Nephron progenitor cell (in vitro differentiated cells): Measurements from ENCODE around the gene ARL3.
"Not testable (repeated sequence)": the region's sequence is repeated elsewhere in the genome, so short reads cannot be mapped to it uniquely, and the experiment has no call there.

Experiments used
- DNase-seq: peaks from one replicate; pipeline ENCODE4 v3.0.0; 2021
- H3K27ac Mint-ChIP-seq: 2 replicates; pipeline ENCODE4 v1.8.0; 2021; ENCODE audit warnings: mild to moderate bottlenecking, moderate library complexity, mixed read lengths
- H3K27me3 Mint-ChIP-seq: 2 replicates; pipeline ENCODE4 v1.8.0; 2021; ENCODE audit warnings: mild to moderate bottlenecking, low read depth, mixed read lengths; ENCODE audit not compliant: poor library complexity
- H3K36me3 Mint-ChIP-seq: 2 replicates; pipeline ENCODE4 v1.8.0; 2021; ENCODE audit warnings: low read depth, mixed read lengths
- H3K4me1 Mint-ChIP-seq: 2 replicates; pipeline ENCODE4 v1.8.0; 2021; ENCODE audit warnings: mixed read lengths
- H3K4me3 Mint-ChIP-seq: 2 replicates; pipeline ENCODE4 v1.8.0; 2021; ENCODE audit warnings: mild to moderate bottlenecking, moderate library complexity, mixed read lengths
- H3K9me3 Mint-ChIP-seq: 2 replicates; pipeline ENCODE4 v1.8.0; 2021; ENCODE audit warnings: mild to moderate bottlenecking, moderate library complexity, mixed read lengths
- TF ChIP-seq, protein P1 (sequence below): fragments of 200-600 bp; sonication (generic); IDR thresholded peaks from 2 replicates; pipeline ENCODE4 v1.5.0; 2021; ENCODE audit warnings: antibody characterized with exemption

Gene ARL3

DNA sequence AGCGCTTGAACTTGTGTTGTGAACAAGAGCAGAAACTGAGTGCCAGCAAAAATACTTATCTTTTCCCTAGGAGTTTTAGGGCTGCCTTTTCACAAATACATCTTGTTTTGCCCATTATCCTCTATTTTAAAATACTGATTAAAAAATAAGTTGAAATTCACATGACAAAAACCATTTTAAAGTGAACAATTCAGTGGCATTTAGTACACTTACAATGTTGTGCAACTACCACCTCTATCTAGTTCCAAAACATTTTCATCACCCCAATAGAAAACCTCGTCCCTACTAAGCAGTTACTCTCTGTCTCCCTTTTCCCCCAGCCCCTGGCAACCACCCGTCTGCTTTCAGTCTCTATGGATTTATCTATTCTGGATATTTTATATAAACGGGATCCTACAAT lies 31.0 kb upstream of the ARL3 start:
- peaks cover 2% of the 10 kb centered on the region for H3K27me3 Mint-ChIP-seq
- H3K4me1 Mint-ChIP-seq, result peaks cover 49% of the 10 kb centered on the region
- no peak for DNase-seq
- peak overlapping the region; percentile 97 for H3K4me3 Mint-ChIP-seq
- H3K36me3 Mint-ChIP-seq, result peaks cover 10% of the 10 kb centered on the region
- TF ChIP-seq, protein P1, sequence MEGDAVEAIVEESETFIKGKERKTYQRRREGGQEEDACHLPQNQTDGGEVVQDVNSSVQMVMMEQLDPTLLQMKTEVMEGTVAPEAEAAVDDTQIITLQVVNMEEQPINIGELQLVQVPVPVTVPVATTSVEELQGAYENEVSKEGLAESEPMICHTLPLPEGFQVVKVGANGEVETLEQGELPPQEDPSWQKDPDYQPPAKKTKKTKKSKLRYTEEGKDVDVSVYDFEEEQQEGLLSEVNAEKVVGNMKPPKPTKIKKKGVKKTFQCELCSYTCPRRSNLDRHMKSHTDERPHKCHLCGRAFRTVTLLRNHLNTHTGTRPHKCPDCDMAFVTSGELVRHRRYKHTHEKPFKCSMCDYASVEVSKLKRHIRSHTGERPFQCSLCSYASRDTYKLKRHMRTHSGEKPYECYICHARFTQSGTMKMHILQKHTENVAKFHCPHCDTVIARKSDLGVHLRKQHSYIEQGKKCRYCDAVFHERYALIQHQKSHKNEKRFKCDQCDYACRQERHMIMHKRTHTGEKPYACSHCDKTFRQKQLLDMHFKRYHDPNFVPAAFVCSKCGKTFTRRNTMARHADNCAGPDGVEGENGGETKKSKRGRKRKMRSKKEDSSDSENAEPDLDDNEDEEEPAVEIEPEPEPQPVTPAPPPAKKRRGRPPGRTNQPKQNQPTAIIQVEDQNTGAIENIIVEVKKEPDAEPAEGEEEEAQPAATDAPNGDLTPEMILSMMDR, result no peak
- H3K9me3 Mint-ChIP-seq, result no peaks in the 10 kb centered on the region
- no peak overlapping the region for H3K27ac Mint-ChIP-seq

GRCh38 chr10:102744374-102745051 lies 30.3 kb upstream of the ARL3 start:
- H3K4me1 Mint-ChIP-seq, result peaks cover 49% of the 10 kb centered on the region
- no peaks in the 10 kb centered on the region for H3K9me3 Mint-ChIP-seq
- DNase-seq, result peak; percentile 20
- peak overlapping the region; percentile 97 for H3K4me3 Mint-ChIP-seq
- TF ChIP-seq, protein P1, result no peak
- peaks cover 2% of the 10 kb centered on the region for H3K27me3 Mint-ChIP-seq
- H3K36me3 Mint-ChIP-seq, result peaks cover 10% of the 10 kb centered on the region
- H3K27ac Mint-ChIP-seq, result peak overlapping the region; percentile 31

- DNase-seq, result peak; percentile 91
- peaks cover 8% of the 10 kb centered on the region for H3K36me3 Mint-ChIP-seq
- no peaks in the 10 kb centered on the region for H3K9me3 Mint-ChIP-seq
- peak within 1 kb of the TSS; percentile 31 for H3K27ac Mint-ChIP-seq
- H3K4me1 Mint-ChIP-seq, result peaks cover 49% of the 10 kb centered on the region
- H3K27me3 Mint-ChIP-seq, result peaks cover 2% of the 10 kb centered on the region
- TF ChIP-seq, protein P1, result no peak
- H3K4me3 Mint-ChIP-seq, result peak within 1 kb of the TSS; percentile 97
These were observed 29.6 kb upstream of the ARL3 start, which contains the start of gene WBP1L for GRCh38 chr10:102743588-102744373. Gene WBP1L (plus strand): TSS chr10:102743948. CDS start chr10:102744054, 106 bp downstream.

GRCh38 chr10:102743078-102743587 lies 28.9 kb upstream of the ARL3 start:
- DNase-seq, result no peak
- Mint-ChIP-seq H3K9me3 (no peaks in the 10 kb centered on the region), H3K27ac (peak overlapping the region; percentile 18), H3K4me1 (peaks cover 45% of the 10 kb centered on the region), H3K27me3 (peaks cover 2% of the 10 kb centered on the region), H3K4me3 (peak overlapping the region; percentile 97), H3K36me3 (peaks cover 2% of the 10 kb centered on the region)
- TF ChIP-seq, protein P1, result no peak

DNA sequence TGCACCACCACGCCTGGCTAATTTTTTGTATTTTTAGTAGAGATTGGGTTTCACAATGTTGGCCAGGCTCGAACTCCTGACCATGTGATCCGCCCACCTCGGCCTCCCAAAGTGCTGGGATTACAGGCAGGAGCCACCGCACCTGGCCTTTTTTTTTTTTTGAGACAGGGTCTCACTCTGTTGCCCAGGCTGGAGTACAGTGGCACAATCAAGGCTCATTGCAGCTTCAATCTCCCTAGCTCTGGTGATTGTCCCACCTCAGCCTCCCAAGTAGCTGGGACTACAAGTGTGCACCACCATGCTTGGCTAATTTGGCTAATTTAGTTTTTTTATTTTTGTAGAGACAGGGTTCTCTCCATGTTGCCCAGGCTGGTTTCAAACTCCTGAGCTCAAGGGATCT lies 28.1 kb upstream of the ARL3 start:
- H3K27ac Mint-ChIP-seq, H3K9me3 Mint-ChIP-seq, H3K27me3 Mint-ChIP-seq, DNase-seq, H3K4me3 Mint-ChIP-seq, H3K36me3 Mint-ChIP-seq: not testable (repeated sequence)
- H3K4me1 Mint-ChIP-seq, result peaks cover 43% of the 10 kb centered on the region

- H3K4me3 Mint-ChIP-seq, result no peak overlapping the region
These were observed 27.6 kb upstream of the ARL3 start for GRCh38 chr10:102741726-102742237.

More at GRCh38 chr10:102741726-102742237, 27.6 kb upstream of the ARL3 start:
- peaks cover 10% of the 10 kb centered on the region for H3K36me3 Mint-ChIP-seq
- DNase-seq, result no peak
- H3K27ac Mint-ChIP-seq, result no peak overlapping the region
- peaks cover 2% of the 10 kb centered on the region for H3K27me3 Mint-ChIP-seq
- H3K9me3 Mint-ChIP-seq, result no peaks in the 10 kb centered on the region
- H3K4me1 Mint-ChIP-seq, result peaks cover 41% of the 10 kb centered on the region
- TF ChIP-seq, protein P1, result no peak
